Upper lobe of right lung (tissue), 1 donor: ENCODE data around the gene KCNJ6. TPM values are rescaled to one million over a fixed set of nuclear protein-coding genes. Genes with fewer than 3 reads are reported as not detected.

Source experiments
- ATAC-seq: fragments of 200-7000 bp; cut with Tn5 transposase; one replicate; pipeline ENCODE4 v1.9.1; 2020; ENCODE audit warnings: mild to moderate bottlenecking, moderate library complexity
- DNase-seq: peaks from one replicate; pipeline ENCODE4 v3.0.0-alpha.2; 2020
- H3K27ac ChIP-seq: fragments of 200-600 bp; one replicate; pipeline ENCODE4 v1.8.0; 2022
- H3K27me3 ChIP-seq: fragments of 200-600 bp; one replicate; pipeline ENCODE4 v1.8.0; 2022; ENCODE audit warnings: mild to moderate bottlenecking
- H3K36me3 ChIP-seq: fragments of 200-600 bp; one replicate; pipeline ENCODE4 v1.8.0; 2022
- H3K4me1 ChIP-seq: fragments of 200-600 bp; one replicate; pipeline ENCODE4 v1.8.0; 2022
- H3K4me3 ChIP-seq: fragments of 200-600 bp; one replicate; pipeline ENCODE4 v1.8.0; 2022; ENCODE audit warnings: mild to moderate bottlenecking
- H3K9me3 ChIP-seq: fragments of 200-600 bp; one replicate; pipeline ENCODE4 v1.8.0; 2022
- intact Hi-C: fragments of 100-400 bp; cut with DNase I; formaldehyde crosslinking; loops from one replicate; pipeline ENCODE4 v1.11.0; 2022
- total RNA-seq: library from RNA; stranded (reverse); fragmentation: NEBNext Ultra II Directional; extraction: Animal tissue kit (Norgen Biotek cat#: 25700); gene quantifications from one replicate; pipeline ENCODE4 v1.2.1, GENCODE V29; 2021
- TF ChIP-seq, protein P1 (sequence below): fragments of 200-600 bp; IDR thresholded peaks from one replicate; pipeline ENCODE4 v1.8.0; 2022; ENCODE audit warnings: antibody characterized with exemption
- donor health status: DM: no; HTN: yes; CAD: no; lungs with severe emphysema.

Gene KCNJ6
- total RNA-seq, 1 donor from 2014 or later = 0.06 TPM

GRCh38 chr21:37944496-37944895 is 28.2 kb upstream of the KCNJ6 start:
- H3K4me3 ChIP-seq = no peak overlapping the region
- H3K27me3 ChIP-seq = no peaks in the 10 kb centered on the region
- H3K27ac ChIP-seq = no peak overlapping the region
- no peaks in the 10 kb centered on the region for H3K4me1 ChIP-seq
- intact Hi-C loops = no loop called here
- no peak for DNase-seq
- H3K36me3 ChIP-seq = no peaks in the 10 kb centered on the region
- TF ChIP-seq, protein P1, sequence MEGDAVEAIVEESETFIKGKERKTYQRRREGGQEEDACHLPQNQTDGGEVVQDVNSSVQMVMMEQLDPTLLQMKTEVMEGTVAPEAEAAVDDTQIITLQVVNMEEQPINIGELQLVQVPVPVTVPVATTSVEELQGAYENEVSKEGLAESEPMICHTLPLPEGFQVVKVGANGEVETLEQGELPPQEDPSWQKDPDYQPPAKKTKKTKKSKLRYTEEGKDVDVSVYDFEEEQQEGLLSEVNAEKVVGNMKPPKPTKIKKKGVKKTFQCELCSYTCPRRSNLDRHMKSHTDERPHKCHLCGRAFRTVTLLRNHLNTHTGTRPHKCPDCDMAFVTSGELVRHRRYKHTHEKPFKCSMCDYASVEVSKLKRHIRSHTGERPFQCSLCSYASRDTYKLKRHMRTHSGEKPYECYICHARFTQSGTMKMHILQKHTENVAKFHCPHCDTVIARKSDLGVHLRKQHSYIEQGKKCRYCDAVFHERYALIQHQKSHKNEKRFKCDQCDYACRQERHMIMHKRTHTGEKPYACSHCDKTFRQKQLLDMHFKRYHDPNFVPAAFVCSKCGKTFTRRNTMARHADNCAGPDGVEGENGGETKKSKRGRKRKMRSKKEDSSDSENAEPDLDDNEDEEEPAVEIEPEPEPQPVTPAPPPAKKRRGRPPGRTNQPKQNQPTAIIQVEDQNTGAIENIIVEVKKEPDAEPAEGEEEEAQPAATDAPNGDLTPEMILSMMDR = no peak
- ATAC-seq = no peak
- no peaks in the 10 kb centered on the region for H3K9me3 ChIP-seq

DNA sequence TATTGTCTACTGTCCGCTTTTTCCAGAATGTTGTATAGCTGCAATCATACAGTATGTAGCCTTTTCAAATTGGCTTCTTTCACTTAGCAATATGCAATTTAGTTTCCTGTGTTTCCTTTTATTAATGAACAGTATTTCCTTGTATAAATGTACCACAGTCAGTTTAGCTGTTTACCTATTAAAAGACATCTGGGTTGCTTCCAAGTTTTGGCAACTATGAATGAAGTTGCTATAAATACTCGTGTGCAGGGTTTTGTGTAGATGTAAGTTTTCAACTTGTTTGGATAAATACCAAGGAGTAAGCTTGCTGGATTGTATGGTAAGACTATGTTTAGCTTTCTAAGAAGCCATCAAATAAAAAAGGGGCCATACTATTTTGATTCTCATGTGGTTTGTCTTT is 24.4 kb upstream of the KCNJ6 start:
- TF ChIP-seq, protein P1 = no peak
- Histone ChIP-seq H3K36me3 (no peaks in the 10 kb centered on the region), H3K4me1 (no peaks in the 10 kb centered on the region), H3K4me3 (no peak overlapping the region), H3K27me3 (no peaks in the 10 kb centered on the region), H3K9me3 (no peaks in the 10 kb centered on the region), H3K27ac (no peak overlapping the region)
- ATAC-seq = no peak
- intact Hi-C loops = no loop called here
- no peak for DNase-seq

DNA sequence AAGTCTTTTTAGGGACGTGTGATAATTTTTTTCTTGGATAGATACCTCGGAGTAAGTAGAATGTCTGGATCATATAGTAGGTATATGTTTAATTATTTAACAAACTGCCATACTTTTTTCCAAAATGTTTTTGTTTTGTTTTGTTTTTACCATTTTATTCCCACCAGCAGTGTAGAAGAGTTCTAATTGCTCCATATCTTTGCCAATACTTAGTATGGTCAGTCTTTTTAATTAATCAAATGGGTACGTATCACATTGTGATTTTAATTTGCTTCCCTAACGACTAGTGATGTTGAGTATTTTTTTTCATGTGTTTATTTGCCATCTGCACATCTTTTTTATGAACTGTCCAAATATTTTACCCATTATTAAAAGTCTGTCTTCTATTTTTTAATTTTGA is 23.6 kb upstream of the KCNJ6 start:
- Histone ChIP-seq H3K9me3 (no peaks in the 10 kb centered on the region), H3K36me3 (no peaks in the 10 kb centered on the region), H3K27me3 (no peaks in the 10 kb centered on the region), H3K4me3 (no peak overlapping the region), H3K4me1 (no peaks in the 10 kb centered on the region), H3K27ac (no peak overlapping the region)
- intact Hi-C loops = no loop called here
- TF ChIP-seq, protein P1 = no peak
- no peak for DNase-seq
- ATAC-seq = no peak

GRCh38 chr21:37939251-37939650 is 23.0 kb upstream of the KCNJ6 start:
- Histone ChIP-seq H3K36me3 (no peaks in the 10 kb centered on the region), H3K27ac (no peak overlapping the region), H3K4me3 (no peak overlapping the region), H3K9me3 (no peaks in the 10 kb centered on the region), H3K27me3 (no peaks in the 10 kb centered on the region), H3K4me1 (no peaks in the 10 kb centered on the region)
- ATAC-seq (no peak), DNase-seq (no peak)
- intact Hi-C loops = no loop called here
- TF ChIP-seq, protein P1 = no peak

GRCh38 chr21:37937668-37938067 is 21.4 kb upstream of the KCNJ6 start:
- Histone ChIP-seq H3K4me1 (no peaks in the 10 kb centered on the region), H3K4me3 (no peak overlapping the region), H3K36me3 (no peaks in the 10 kb centered on the region), H3K27ac (no peak overlapping the region), H3K9me3 (no peaks in the 10 kb centered on the region), H3K27me3 (no peaks in the 10 kb centered on the region)
- intact Hi-C loops = no loop called here
- TF ChIP-seq, protein P1 = no peak
- ATAC-seq (no peak), DNase-seq (no peak)
